Endothelial cell of umbilical vein (primary cell): ENCODE data around the gene SERTAD1. TPM values are rescaled to one million over a fixed set of nuclear protein-coding genes. Genes with fewer than 3 reads are reported as not detected.

Experiments used
- BruUV-seq: library from RNA; stranded (reverse); fragments of 400-500 nt; replicated peaks from 2 replicates; lab custom pipeline; 2021; lab: Mats Ljungman, UMichigan
- CTCF ChIA-PET: fragments of 300-600, 350-600 bp; sonication (Branson Sonifier 250); formaldehyde crosslinking; loops from one replicate; lab custom pipeline; 2021; ENCODE audit warnings: antibody characterized with exemption, inconsistent platforms; lab: Charles Lee
- POLR2A ChIA-PET: fragments of 300-600, 350-600 bp; sonication (Branson Sonifier 250); formaldehyde crosslinking; loops from one replicate; lab custom pipeline; 2021; ENCODE audit warnings: antibody characterized with exemption, inconsistent platforms; lab: Charles Lee
- DNase-seq: peaks from one replicate; pipeline ENCODE4 v3.0.0-alpha.2; 2011; ENCODE audit warnings: low read depth, low spot score
- FAIRE-seq: peaks from 2 replicates; lab custom pipeline; 2011; peaks lifted over from hg19 to GRCh38; lab: Jason Lieb, UNC
- H2AFZ ChIP-seq: 2 replicates; pipeline ENCODE4 v1.6.0; 2012; ENCODE audit warnings: low read depth, low read length, control low read depth, inconsistent platforms
- H3K27ac ChIP-seq: 2 replicates; pipeline ENCODE4 v1.5.1; 2011; ENCODE audit warnings: low read depth, mild to moderate bottlenecking, control low read depth, low read length, moderate library complexity; ENCODE audit not compliant: insufficient read depth
- H3K27me3 ChIP-seq, 2 experiments: 2 replicates each; pipeline versions ENCODE4 v1.6.0 to v1.6.1; 2011; ENCODE audit warnings: low read length in 2 of 2, mixed read lengths in 1 of 2; ENCODE audit not compliant: control insufficient read depth in 2 of 2, insufficient read depth in 2 of 2
- H3K36me3 ChIP-seq, 2 experiments: 2 replicates in 1 of 2; 3 replicates in 1 of 2; pipeline ENCODE4 v1.5.1; 2011; ENCODE audit warnings: low read length in 2 of 2, mild to moderate bottlenecking in 1 of 2, moderate library complexity in 1 of 2; ENCODE audit not compliant: control insufficient read depth in 2 of 2, insufficient read depth in 2 of 2; ENCODE audit errors: extremely low read depth in 1 of 2
- H3K4me1 ChIP-seq: 3 replicates; pipeline ENCODE4 v1.5.1; 2011; ENCODE audit warnings: mild to moderate bottlenecking, low read length; ENCODE audit not compliant: control insufficient read depth, insufficient read depth; ENCODE audit errors: extremely low read depth
- H3K4me2 ChIP-seq: 2 replicates; pipeline ENCODE4 v1.6.1; 2011; ENCODE audit warnings: low read length, control low read depth, mixed read lengths; ENCODE audit not compliant: insufficient read depth
- H3K4me3 ChIP-seq, 3 experiments: fragments of 200-600 bp in 1 of 3; sonication (generic), shearing (Covaris generic) in 1 of 3; replicated peaks in 1 of 3; 2 replicates each; pipeline ENCODE4 v1.5.1; 2011 to 2016; ENCODE audit warnings: control low read depth in 3 of 3, low read length in 3 of 3, mild to moderate bottlenecking in 2 of 3, inconsistent platforms in 1 of 3, low read depth in 1 of 3, moderate library complexity in 1 of 3; ENCODE audit not compliant: insufficient read depth in 1 of 3
- H3K79me2 ChIP-seq: 2 replicates; pipeline ENCODE4 v1.6.0; 2012; ENCODE audit warnings: low read length, inconsistent platforms; ENCODE audit not compliant: control insufficient read depth, insufficient read depth
- H3K9ac ChIP-seq: replicated peaks from 2 replicates; pipeline ENCODE3; 2011; ENCODE audit warnings: low read length, control low read depth; ENCODE audit not compliant: insufficient read depth; ENCODE audit errors: extremely low read depth
- H3K9me1 ChIP-seq: replicated peaks from 3 replicates; pipeline ENCODE4 v1.6.0; 2011; ENCODE audit warnings: mild to moderate bottlenecking, low read length; ENCODE audit not compliant: control insufficient read depth, insufficient read depth; ENCODE audit errors: extremely low read depth
- H3K9me3 ChIP-seq: replicated peaks from 2 replicates; pipeline ENCODE4 v1.5.1; 2012; ENCODE audit warnings: low read length, inconsistent platforms; ENCODE audit not compliant: control insufficient read depth, insufficient read depth
- H4K20me1 ChIP-seq: replicated peaks from 2 replicates; pipeline ENCODE3; 2011; ENCODE audit warnings: mild to moderate bottlenecking, low read length; ENCODE audit not compliant: control insufficient read depth, insufficient read depth; ENCODE audit errors: extremely low read depth
- CTCF ChIP-seq, 2 donors: IDR thresholded peaks; 1 replicate in 1 of 2; 2 replicates in 1 of 2; pipeline ENCODE4 v1.5.1; 2011; ENCODE audit warnings: low read length in 2 of 2, mild to moderate bottlenecking in 2 of 2, moderate library complexity in 2 of 2, control low read depth in 1 of 2, inconsistent platforms in 1 of 2, low read depth in 1 of 2; ENCODE audit not compliant: insufficient read depth in 1 of 2; ENCODE audit errors: extremely low read depth in 1 of 2
- FOS ChIP-seq: IDR thresholded peaks from 2 replicates; pipeline ENCODE4 v1.6.1; 2011; ENCODE audit warnings: mild to moderate bottlenecking, low read length, moderate library complexity, borderline replicate concordance; ENCODE audit not compliant: insufficient read depth
- GATA2 ChIP-seq: IDR thresholded peaks from 2 replicates; pipeline ENCODE4 v1.7.0; 2011; ENCODE audit warnings: low read depth, mild to moderate bottlenecking, moderate library complexity, mixed read lengths, low read length; ENCODE audit not compliant: insufficient read length, insufficient read depth
- JUN ChIP-seq: IDR thresholded peaks from 2 replicates; pipeline ENCODE4 v1.6.1; 2011; ENCODE audit warnings: borderline replicate concordance, low read depth; ENCODE audit not compliant: insufficient read length, insufficient read depth
- MAX ChIP-seq: IDR thresholded peaks from 2 replicates; pipeline ENCODE4 v1.6.1; 2011; ENCODE audit not compliant: insufficient read depth, insufficient read length
- POLR2A ChIP-seq: IDR thresholded peaks from 2 replicates; pipeline ENCODE4 v1.6.1; 2012; ENCODE audit warnings: low read depth, mild to moderate bottlenecking, control low read depth, low read length
- POLR2AphosphoS5 ChIP-seq: IDR thresholded peaks from 2 replicates; pipeline ENCODE4 v1.6.1; 2012; ENCODE audit warnings: low read depth, mild to moderate bottlenecking, control low read depth, low read length, moderate library complexity; ENCODE audit not compliant: insufficient read depth
- dilution Hi-C: fragments of 300-500 bp; cut with MboI; formaldehyde crosslinking; loops from one replicate; pipeline ENCODE4 v1.15.0; 2019; ENCODE audit warnings: low sequenced_read_pairs; ENCODE audit not compliant: extremely low pct_ligation_motif_present
- intact Hi-C: fragments of 100-400 bp; cut with micrococcal nuclease; formaldehyde crosslinking; loops from one replicate; pipeline ENCODE4 v1.10.0; 2022
- polyA plus RNA-seq, 4 experiments: library from polyadenylated mRNA; depleted of rRNA in 3 of 4; stranded (reverse) in 3 of 4; unstranded in 1 of 4; fragments of >200 nt; gene quantifications; 2 replicates each; pipeline versions ENCODE4 v1.2.1 to v1.2.3, GENCODE V29; 2011 to 2012; ENCODE audit warnings: missing spikeins in 1 of 4
- total RNA-seq: library from RNA; stranded (reverse); gene quantifications from 2 replicates; pipeline ENCODE4 v1.2.3, GENCODE V29; 2021

SERTAD1 gene
- total and polyA plus RNA-seq, 2 donors (not counting 3 experiments of a cell fraction or from before 2014, with no cell fraction given), result 8.8 to 15.3 TPM

GRCh38 chr19:40416918-40417642 lies 8.7 kb downstream of the SERTAD1 start:
- Histone ChIP-seq H3K4me1 (peaks cover 17% of the 10 kb centered on the region), H3K27me3 (no peaks in the 10 kb centered on the region), H3K4me3 (no peak overlapping the region), H2AFZ (peak overlapping the region; percentile 90), H3K9ac (peak overlapping the region; percentile 8), H3K9me3 (no peaks in the 10 kb centered on the region), H3K27ac (peak overlapping the region; percentile 13), H3K36me3 (no peaks in the 10 kb centered on the region), H3K9me1 (no peaks in the 10 kb centered on the region), H3K79me2 (no peaks in the 10 kb centered on the region), H3K4me2 (no peak overlapping the region), H4K20me1 (no peaks in the 10 kb centered on the region)
- ChIA-PET POLR2A (no interaction called here), CTCF (interaction anchor here (0.7 to 1.2 kb wide), 3 partner anchors 11 to 112 kb away, joined by 3 to 6 read pairs (median 3); no protein-coding TSS in a partner anchor)
- dilution Hi-C loops (no loop called here), intact Hi-C loops (no loop called here)
- DNase-seq (no peak), FAIRE-seq (peak; percentile 75)
- no peak for TF ChIP-seq MAX
- TF ChIP-seq JUN, result peak; percentile 13
- TF ChIP-seq CTCF (IDR thresholded peaks at IDR 0.05; ENCODE audit: extremely low read depth in 1 of 2, insufficient read depth in 1 of 2, low read depth in 1 of 2, low read length in 2 of 2), result no peak
- TF ChIP-seq POLR2A, result no peak
- TF ChIP-seq POLR2AphosphoS5, result peak; percentile 41
- TF ChIP-seq GATA2, result no peak
- TF ChIP-seq FOS, result peak; percentile 17
- BruUV-seq, result no TSS peak
